ENCODE data around the gene CELSR2. TPM values are rescaled to one million over a fixed set of nuclear protein-coding genes. Genes with fewer than 3 reads are reported as not detected.
A peak's percentile ranks its signal among the peaks of the same experiment; 100 is the strongest.

The CELSR2 gene, protein sequence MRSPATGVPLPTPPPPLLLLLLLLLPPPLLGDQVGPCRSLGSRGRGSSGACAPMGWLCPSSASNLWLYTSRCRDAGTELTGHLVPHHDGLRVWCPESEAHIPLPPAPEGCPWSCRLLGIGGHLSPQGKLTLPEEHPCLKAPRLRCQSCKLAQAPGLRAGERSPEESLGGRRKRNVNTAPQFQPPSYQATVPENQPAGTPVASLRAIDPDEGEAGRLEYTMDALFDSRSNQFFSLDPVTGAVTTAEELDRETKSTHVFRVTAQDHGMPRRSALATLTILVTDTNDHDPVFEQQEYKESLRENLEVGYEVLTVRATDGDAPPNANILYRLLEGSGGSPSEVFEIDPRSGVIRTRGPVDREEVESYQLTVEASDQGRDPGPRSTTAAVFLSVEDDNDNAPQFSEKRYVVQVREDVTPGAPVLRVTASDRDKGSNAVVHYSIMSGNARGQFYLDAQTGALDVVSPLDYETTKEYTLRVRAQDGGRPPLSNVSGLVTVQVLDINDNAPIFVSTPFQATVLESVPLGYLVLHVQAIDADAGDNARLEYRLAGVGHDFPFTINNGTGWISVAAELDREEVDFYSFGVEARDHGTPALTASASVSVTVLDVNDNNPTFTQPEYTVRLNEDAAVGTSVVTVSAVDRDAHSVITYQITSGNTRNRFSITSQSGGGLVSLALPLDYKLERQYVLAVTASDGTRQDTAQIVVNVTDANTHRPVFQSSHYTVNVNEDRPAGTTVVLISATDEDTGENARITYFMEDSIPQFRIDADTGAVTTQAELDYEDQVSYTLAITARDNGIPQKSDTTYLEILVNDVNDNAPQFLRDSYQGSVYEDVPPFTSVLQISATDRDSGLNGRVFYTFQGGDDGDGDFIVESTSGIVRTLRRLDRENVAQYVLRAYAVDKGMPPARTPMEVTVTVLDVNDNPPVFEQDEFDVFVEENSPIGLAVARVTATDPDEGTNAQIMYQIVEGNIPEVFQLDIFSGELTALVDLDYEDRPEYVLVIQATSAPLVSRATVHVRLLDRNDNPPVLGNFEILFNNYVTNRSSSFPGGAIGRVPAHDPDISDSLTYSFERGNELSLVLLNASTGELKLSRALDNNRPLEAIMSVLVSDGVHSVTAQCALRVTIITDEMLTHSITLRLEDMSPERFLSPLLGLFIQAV (N-terminal part only)
- 1 to 10 TPM in 1 of 3 donors, under 1 TPM in 2; 0.67 to 2.3 (median 0.94) TPM for polyA plus RNA-seq

- H3K27ac ChIP-seq (ENCODE audit: low read depth, low read length): no peak within 1 kb of the TSS
- WGBS, 3 donors: 14 to 20% (median 15%) methylated on average over 32 to 49 of the region's 49 CpGs
Measured at GRCh38 chr1:109248797-109249629, at the start of gene CELSR2. Gene CELSR2, plus strand, starts transcription at chr1:109249539. Its CDS starts 541 bp downstream, at chr1:109250080.

DNA sequence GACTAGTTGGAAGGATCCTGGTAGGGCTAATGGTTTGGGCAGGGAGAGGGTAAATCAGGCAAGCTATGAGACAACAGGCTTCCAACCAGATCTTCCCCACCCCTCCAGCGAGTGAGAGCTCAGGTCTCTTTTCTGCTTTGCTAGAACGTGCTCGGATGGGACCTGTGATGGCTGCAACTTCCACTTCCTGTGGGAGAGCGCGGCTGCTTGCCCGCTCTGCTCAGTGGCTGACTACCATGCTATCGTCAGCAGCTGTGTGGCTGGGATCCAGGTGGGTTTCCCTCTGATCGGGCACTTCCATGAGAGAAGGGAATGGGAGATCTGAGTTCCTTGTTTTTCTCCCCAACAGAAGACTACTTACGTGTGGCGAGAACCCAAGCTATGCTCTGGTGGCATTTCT lies 49.6 kb upstream of the CELSR2 start:
- no peak overlapping the region for H3K27ac ChIP-seq (ENCODE audit: low read depth, low read length)

GRCh38 chr1:109201123-109201703 lies 48.1 kb upstream of the CELSR2 start:
- WGBS, 3 donors: 61 to 84% (median 74%) methylated on average over 2 of the region's 2 CpGs
- no peak overlapping the region for H3K27ac ChIP-seq (ENCODE audit: low read depth, low read length)

More for the DNA sequence above, 49.6 kb upstream of the CELSR2 start:
- WGBS, 3 donors: 43 to 79% (median 44%) methylated on average over 10 of the region's 10 CpGs

GRCh38 chr1:109204484-109204883 lies 44.9 kb upstream of the CELSR2 start:
- H3K27ac ChIP-seq (ENCODE audit: low read depth, low read length): no peak overlapping the region
- 61 to 89% (median 65%) methylated on average over 5 of the region's 5 CpGs for WGBS, 3 donors

DNA sequence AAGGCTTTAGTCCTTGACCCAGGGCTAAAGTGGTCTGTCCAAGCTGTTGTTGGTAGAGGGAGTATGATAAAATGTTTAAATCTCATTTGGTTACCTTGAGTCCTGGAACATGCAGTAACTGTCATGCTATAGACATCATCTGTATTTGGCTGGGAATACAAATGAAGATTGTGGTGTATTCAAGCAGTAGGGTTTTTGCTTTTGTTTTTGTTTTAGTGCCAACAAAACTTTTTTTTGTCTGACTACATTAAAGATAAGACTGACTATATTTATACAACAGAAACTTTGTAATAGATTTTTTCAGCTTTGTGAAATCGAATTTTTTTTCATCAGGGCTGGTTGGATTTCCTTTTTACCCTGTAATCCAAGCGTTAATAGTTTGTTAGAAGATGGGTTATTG lies 43.0 kb upstream of the CELSR2 start:
- no peak overlapping the region for H3K27ac ChIP-seq (ENCODE audit: low read depth, low read length)
- WGBS, 3 donors: 59 to 64% (median 63%) methylated on average over 2 of the region's 2 CpGs

DNA sequence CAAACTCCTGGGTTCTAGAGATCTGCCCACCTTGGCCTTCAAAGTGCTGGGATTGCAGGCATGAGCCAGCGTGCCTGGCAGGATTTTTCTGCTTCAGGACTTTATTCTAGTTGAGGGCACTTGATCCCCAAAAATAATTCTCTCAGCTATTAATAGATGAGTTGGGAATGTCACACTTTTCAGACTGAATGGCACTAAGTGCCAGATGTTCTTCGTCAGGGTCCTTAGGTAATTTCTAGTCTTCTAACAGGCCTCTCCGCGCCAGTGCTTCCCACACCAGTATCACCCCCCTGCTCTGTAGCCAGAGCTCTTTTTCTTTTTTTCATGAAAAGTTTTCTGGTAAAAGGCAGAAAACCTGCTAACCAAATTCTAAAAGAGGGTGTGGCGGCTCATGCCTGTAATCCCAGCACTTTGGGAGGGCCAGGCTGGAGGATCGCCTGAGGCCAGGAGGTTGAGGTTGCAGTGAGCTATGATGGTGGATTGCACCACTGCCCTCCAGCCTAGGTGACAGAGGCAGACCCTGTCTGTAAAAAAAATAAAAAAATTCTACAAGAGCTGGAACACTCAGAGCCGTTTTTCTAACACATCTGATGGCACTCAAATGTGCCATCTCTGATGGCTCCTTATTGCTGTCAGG lies 41.8 kb upstream of the CELSR2 start:
- WGBS, 3 donors: 85 to 95% (median 94%) methylated on average over 7 of the region's 7 CpGs
- H3K27ac ChIP-seq (ENCODE audit: low read depth, low read length): no peak overlapping the region

GRCh38 chr1:109208394-109208793 lies 40.9 kb upstream of the CELSR2 start:
- H3K27ac ChIP-seq (ENCODE audit: low read depth, low read length): no peak overlapping the region
- 54 to 74% (median 70%) methylated on average over 7 of the region's 7 CpGs for WGBS, 3 donors

DNA sequence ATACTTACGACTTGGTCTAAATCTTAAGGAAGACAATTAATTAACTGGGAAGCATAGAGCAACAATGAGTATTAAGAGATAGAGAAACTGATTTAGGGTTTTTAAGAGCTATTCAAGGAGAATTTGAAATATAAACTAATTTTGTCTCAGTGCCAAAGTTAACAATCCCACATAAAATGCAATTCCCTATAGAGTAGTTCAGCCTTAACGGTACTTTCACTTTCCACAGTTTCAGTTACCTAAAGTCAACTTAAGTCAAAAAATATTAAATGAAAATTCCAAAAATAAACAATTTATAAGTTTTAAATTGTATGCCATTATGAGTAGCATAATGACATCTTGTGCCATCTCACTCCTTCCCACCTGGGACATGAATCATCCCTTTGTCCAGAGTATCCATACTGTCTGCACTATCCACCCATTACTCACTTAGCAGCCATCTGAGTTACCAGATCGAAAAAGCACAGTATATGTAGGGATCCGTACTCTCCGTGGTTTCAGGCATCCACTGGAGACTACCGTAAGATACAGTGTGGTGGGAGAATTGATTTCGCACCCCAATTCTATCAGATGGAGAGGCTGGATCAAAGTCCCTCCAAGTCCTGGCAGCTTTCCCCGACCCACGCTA lies 40.4 kb upstream of the CELSR2 start:
- no peak overlapping the region for H3K27ac ChIP-seq (ENCODE audit: low read depth, low read length)
- 41 to 59% (median 57%) methylated on average over 9 of the region's 9 CpGs for WGBS, 3 donors

DNA sequence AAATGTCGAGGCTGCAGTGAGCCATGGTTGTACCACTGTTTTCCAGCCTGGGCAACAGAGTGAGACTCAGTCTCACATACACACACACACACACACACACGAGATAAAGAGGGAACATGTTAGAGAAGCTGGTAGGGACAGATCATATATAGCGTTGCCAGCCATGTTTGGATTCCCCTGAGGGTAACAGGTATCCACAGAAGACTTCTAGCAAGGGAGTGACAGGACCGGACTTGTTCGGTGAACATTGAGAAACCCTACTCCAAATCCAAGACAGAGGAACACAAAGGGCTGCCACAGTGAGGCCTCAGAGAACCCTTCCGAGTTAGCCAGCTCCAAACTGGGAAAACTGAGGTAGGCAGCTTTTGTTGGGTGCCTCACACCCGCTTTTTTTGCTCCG lies 39.3 kb upstream of the CELSR2 start:
- 82 to 89% (median 89%) methylated on average over 8 of the region's 8 CpGs for WGBS, 3 donors

GRCh38 chr1:109213345-109213823 lies 36.0 kb upstream of the CELSR2 start:
- 32 to 37% (median 34%) methylated on average over 8 to 10 of the region's 10 CpGs for WGBS, 3 donors

More for the DNA sequence above, 39.3 kb upstream of the CELSR2 start:
- H3K27ac ChIP-seq (ENCODE audit: low read depth, low read length): no peak overlapping the region

DNA sequence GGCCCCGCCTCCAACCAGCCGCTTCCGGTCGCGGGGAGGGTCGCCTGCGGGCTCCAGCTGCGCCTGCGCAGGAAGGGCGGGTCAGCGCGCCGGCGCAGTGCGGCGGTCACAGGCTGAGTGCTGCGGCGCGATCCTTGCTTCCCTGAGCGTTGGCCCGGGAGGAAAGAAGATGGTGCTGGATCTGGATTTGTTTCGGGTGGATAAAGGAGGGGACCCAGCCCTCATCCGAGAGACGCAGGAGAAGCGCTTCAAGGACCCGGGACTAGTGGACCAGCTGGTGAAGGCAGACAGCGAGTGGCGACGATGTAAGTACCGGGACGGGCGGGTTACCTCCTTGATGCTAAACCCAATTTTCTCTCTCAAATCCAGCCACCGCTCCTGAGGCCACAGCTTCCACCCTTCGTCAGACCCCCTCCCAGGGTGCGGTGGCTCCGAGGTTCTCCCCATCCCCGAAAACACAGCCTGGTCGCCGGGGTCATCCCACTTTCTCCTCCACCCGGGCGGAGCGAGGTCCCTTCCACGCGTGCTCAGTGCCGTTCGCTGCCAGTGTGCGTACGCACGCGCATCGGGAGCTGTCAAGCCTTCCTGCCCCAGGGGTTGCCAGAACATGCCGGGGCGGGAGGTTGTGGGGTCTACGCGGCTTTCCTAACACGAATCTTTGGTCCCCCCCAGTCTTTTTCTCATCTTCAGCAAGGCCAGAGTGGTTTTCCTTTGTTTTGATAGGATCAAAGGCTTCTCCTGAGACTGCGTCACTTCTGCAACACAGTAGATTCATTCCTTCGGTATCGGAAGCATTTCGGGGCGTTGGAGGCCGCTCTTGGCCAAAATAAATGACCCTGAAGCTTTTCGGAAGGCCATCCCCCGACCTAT lies 35.3 kb upstream of the CELSR2 start, which contains the start of gene SARS1:
TSS of gene SARS1 (plus strand) at position 95 of the 870 bp plus-strand sequence. CDS start at position 170, 75 bp downstream.
- 0% methylated on average over 55 to 64 of the region's 64 CpGs for WGBS, 3 donors

More at GRCh38 chr1:109213345-109213823, 36.0 kb upstream of the CELSR2 start:
- no peak overlapping the region for H3K27ac ChIP-seq (ENCODE audit: low read depth, low read length)

GRCh38 chr1:109214695-109215623 lies 34.4 kb upstream of the CELSR2 start:
- 6 to 15% (median 13%) methylated on average over 13 of the region's 13 CpGs for WGBS, 3 donors
- no peak overlapping the region for H3K27ac ChIP-seq (ENCODE audit: low read depth, low read length)

More for the DNA sequence above, 35.3 kb upstream of the CELSR2 start, which contains the start of gene SARS1:
- H3K27ac ChIP-seq (ENCODE audit: low read depth, low read length): peak within 1 kb of the TSS; percentile 76

DNA sequence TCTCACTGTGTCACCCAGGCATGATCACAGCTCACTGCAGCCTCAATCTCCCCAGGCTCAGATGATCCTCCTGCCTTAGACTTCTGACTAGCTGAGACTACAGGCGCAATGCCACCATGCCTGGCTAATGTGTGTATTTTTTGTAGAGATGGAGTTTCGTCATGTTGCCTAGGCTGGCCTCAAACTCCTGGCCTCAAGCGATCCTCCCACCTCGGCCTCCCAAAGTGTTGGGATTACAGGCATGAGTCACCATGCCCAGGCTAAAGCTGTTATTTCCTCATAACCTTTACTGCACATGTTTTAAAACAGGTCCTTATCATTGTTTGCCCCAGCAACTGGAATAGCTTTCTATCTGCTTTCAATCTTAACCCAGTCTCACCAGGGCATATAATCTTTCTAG lies 32.7 kb upstream of the CELSR2 start:
- H3K27ac ChIP-seq (ENCODE audit: low read depth, low read length): no peak overlapping the region
- 83 to 95% (median 94%) methylated on average over 4 of the region's 4 CpGs for WGBS, 3 donors

DNA sequence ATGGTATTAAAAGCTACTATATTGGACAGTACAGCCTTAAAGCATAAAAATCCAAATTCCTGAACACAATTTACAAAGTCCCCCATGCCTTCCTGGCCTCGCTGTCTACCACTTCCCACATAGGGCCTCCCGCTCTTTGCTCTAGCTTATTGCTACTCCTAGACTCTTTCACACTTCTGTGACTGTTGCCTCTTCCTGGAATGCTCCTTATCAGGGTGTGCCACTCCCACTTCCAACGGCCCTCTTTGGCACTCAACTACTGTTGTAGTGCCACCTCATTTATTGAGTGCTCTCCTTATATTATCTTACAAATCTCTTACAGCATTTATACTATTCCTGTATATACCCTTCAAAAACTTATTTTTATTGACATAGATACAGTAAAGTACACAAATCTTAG lies 30.8 kb upstream of the CELSR2 start:
- 67 to 75% (median 73%) methylated on average over 3 of the region's 3 CpGs for WGBS, 3 donors
- no peak overlapping the region for H3K27ac ChIP-seq (ENCODE audit: low read depth, low read length)
